Measurements from ENCODE around the gene NEO1. TPM values are rescaled to one million over a fixed set of nuclear protein-coding genes. Genes with fewer than 3 reads are reported as not detected.

NEO1 gene
- total and polyA plus RNA-seq, 4 donors = 1.6 to 9.9 (median 5.8) TPM

DNA sequence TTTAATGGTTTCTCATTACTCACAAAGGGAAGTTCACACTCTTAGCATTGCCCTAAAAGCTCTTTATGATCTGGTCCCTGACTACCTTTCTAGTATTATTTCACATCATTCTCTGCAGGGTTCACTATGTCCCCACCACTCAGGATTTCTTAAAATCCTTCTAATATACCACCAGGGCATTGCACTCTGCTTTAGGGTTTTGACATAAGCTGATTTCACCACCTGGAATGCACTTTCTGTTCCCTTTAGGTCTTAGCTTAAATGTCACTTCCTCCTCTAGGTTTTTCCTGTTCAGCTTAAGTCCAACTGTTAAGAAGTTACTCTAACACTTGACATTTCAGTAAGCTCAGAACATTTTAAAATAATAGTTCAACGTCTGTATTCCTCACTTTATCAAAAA lies 234.8 kb downstream of the NEO1 start:
- WGBS = 71% methylated on average over 1 of the region's 1 CpG
- H3K27me3 ChIP-seq (ENCODE audit: control insufficient read depth in 4 of 4, insufficient read depth in 4 of 4, low read length in 3 of 4) = no peaks in the 10 kb centered on the region
- TF ChIP-seq FOXA2 (IDR thresholded peaks at IDR 0.05) (no peak), TAF1 (conservative IDR thresholded peaks at IDR 0.05) (no peak), HNF4G (IDR thresholded peaks at IDR 0.05) (no peak)
- no peak for DNase-seq (ENCODE audit: low spot score)
- H3K4me1 ChIP-seq (ENCODE audit: control insufficient read depth in 4 of 4, insufficient read depth in 4 of 4, low read length in 3 of 4) = no peaks in the 10 kb centered on the region
- no peak overlapping the region for H3K4me3 ChIP-seq (ENCODE audit: low read depth in 1 of 3, low read length in 3 of 3)
- no peak overlapping the region for H3K27ac ChIP-seq (ENCODE audit: low read depth in 1 of 2, low read length in 2 of 2)
- H3K9ac ChIP-seq (ENCODE audit: low read depth in 1 of 2, low read length in 2 of 2) = no peak overlapping the region
- peaks cover 4 to 34% (median 19%) of the 10 kb centered on the region in 4 donors for H3K36me3 ChIP-seq (ENCODE audit: control insufficient read depth in 4 of 4, insufficient read depth in 3 of 4, low read depth in 1 of 4, low read length in 3 of 4)
- H3K9me3 ChIP-seq (ENCODE audit: control insufficient read depth in 4 of 4, low read length in 3 of 4) = no peaks in the 10 kb centered on the region

DNA sequence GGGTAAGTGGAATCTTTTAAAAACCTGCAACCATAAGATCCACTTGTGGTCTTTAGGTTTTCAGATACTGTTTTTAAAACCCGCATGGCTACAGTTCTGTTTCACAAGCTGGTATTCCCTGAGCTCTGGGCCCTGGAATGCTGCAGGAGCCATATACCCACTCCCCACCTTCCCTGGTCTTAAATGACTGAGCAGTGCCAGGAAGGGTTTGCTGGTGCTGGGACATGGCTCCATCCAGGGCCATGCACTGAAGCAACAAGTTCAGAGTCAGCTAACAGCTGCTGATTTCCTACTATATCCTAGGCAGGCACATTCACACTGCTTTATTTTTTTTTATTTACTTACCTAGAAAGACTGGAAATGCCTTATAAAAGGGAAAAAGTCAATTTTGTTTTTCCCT lies 239.2 kb downstream of the NEO1 start:
- Histone ChIP-seq H3K4me3 (ENCODE audit: low read depth in 1 of 3, low read length in 3 of 3) (no peak overlapping the region), H3K27ac (ENCODE audit: low read depth in 1 of 2, low read length in 2 of 2) (no peak overlapping the region), H3K9me3 (ENCODE audit: control insufficient read depth in 4 of 4, low read length in 3 of 4) (no peaks in the 10 kb centered on the region), H3K27me3 (ENCODE audit: control insufficient read depth in 4 of 4, insufficient read depth in 4 of 4, low read length in 3 of 4) (no peaks in the 10 kb centered on the region), H3K4me1 (ENCODE audit: control insufficient read depth in 4 of 4, insufficient read depth in 4 of 4, low read length in 3 of 4) (peaks cover 0 to 7% (median 3%) of the 10 kb centered on the region in 4 donors), H3K36me3 (ENCODE audit: control insufficient read depth in 4 of 4, insufficient read depth in 3 of 4, low read depth in 1 of 4, low read length in 3 of 4) (peaks cover 0 to 21% (median 13%) of the 10 kb centered on the region in 4 donors), H3K9ac (ENCODE audit: low read depth in 1 of 2, low read length in 2 of 2) (no peak overlapping the region)
- DNase-seq (ENCODE audit: low spot score) = no peak
- 98% methylated on average over 1 of the region's 1 CpG for WGBS
- no peak for TF ChIP-seq FOXA1 (IDR thresholded peaks at IDR 0.05)
- TF ChIP-seq, protein P1, sequence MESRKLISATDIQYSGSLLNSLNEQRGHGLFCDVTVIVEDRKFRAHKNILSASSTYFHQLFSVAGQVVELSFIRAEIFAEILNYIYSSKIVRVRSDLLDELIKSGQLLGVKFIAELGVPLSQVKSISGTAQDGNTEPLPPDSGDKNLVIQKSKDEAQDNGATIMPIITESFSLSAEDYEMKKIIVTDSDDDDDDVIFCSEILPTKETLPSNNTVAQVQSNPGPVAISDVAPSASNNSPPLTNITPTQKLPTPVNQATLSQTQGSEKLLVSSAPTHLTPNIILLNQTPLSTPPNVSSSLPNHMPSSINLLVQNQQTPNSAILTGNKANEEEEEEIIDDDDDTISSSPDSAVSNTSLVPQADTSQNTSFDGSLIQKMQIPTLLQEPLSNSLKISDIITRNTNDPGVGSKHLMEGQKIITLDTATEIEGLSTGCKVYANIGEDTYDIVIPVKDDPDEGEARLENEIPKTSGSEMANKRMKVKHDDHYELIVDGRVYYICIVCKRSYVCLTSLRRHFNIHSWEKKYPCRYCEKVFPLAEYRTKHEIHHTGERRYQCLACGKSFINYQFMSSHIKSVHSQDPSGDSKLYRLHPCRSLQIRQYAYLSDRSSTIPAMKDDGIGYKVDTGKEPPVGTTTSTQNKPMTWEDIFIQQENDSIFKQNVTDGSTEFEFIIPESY (IDR thresholded peaks at IDR 0.05) = no peak
- no peak for TF ChIP-seq GABPA (IDR thresholded peaks at IDR 0.05 in 1 of 2, conservative IDR thresholded peaks at IDR 0.05 in 1 of 2)
- no peak for TF ChIP-seq ATF3 (IDR thresholded peaks at IDR 0.05)
- TF ChIP-seq REST (IDR thresholded peaks at IDR 0.05) = no peak
- no peak for TF ChIP-seq RXRA (IDR thresholded peaks at IDR 0.05)
- no peak for TF ChIP-seq CTCF (IDR thresholded peaks at IDR 0.05; ENCODE audit: low read depth, low read length, missing input control)
- no peak for TF ChIP-seq SP1 (IDR thresholded peaks at IDR 0.05)
- no peak for TF ChIP-seq HNF4G (IDR thresholded peaks at IDR 0.05)
- no peak for TF ChIP-seq FOXA2 (IDR thresholded peaks at IDR 0.05)
- no peak for TF ChIP-seq JUND (IDR thresholded peaks at IDR 0.05)
- TF ChIP-seq, protein P2, sequence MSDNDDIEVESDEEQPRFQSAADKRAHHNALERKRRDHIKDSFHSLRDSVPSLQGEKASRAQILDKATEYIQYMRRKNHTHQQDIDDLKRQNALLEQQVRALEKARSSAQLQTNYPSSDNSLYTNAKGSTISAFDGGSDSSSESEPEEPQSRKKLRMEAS (IDR thresholded peaks at IDR 0.05) = no peak
- TF ChIP-seq HNF4A (conservative IDR thresholded peaks at IDR 0.05) = no peak
